ENCODE results near the gene RASGRP2.

Gene RASGRP2

GRCh38 chr11:64743591-64744543, at the start of gene RASGRP2:
RASGRP2 (minus strand) TSS chr11:64744142; CDS start chr11:64742866, 1,276 bp downstream.
- peak within 1 kb of the TSS; percentile 67 for H3K4me3 ChIP-seq (ENCODE audit: low read depth, low read length)
- no peak within 1 kb of the TSS for H3K9ac ChIP-seq (ENCODE audit: low read depth, low read length)
- no peak within 1 kb of the TSS for H3K27ac ChIP-seq (ENCODE audit: low read depth, low read length)
- H3K4me1 ChIP-seq (ENCODE audit: control insufficient read depth, insufficient read depth, low read length), result peaks cover 23% of the 10 kb centered on the region
- H3K27me3 ChIP-seq (ENCODE audit: control insufficient read depth, insufficient read depth, low read length), result peaks cover 43% of the 10 kb centered on the region
- H3K36me3 ChIP-seq (ENCODE audit: control insufficient read depth, insufficient read depth, low read length), result no peaks in the 10 kb centered on the region
- H3K9me3 ChIP-seq (ENCODE audit: control insufficient read depth, insufficient read depth, low read length), result no peaks in the 10 kb centered on the region

DNA sequence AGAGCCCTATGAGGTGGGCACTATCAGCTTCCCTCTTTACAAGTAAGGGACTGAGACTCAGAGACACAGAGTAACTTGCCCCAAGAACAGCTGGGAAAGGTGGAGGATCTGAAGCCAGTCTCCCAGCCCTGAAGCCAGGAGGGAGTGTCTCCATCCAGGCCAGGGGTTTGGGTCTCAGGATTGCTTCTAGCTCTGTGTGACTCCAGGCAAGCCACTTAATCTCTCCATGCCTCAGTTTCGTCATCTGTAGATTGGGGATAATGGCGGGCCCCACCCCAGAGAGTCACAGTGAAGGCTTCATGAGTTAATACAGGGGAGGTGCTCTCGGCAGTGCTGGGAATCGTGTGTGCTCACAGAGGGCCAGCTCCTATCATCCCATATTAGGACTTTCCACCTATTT, 48.5 kb upstream of the RASGRP2 start:
- Histone ChIP-seq H3K4me3 (ENCODE audit: low read depth, low read length) (no peak overlapping the region), H3K36me3 (ENCODE audit: control insufficient read depth, insufficient read depth, low read length) (peaks cover 16% of the 10 kb centered on the region), H3K27me3 (ENCODE audit: control insufficient read depth, insufficient read depth, low read length) (no peaks in the 10 kb centered on the region), H3K9me3 (ENCODE audit: control insufficient read depth, insufficient read depth, low read length) (no peaks in the 10 kb centered on the region), H3K9ac (ENCODE audit: low read depth, low read length) (no peak overlapping the region), H3K27ac (ENCODE audit: low read depth, low read length) (no peak overlapping the region), H3K4me1 (ENCODE audit: control insufficient read depth, insufficient read depth, low read length) (no peaks in the 10 kb centered on the region)

- H3K4me3 ChIP-seq (ENCODE audit: low read depth, low read length), result no peak overlapping the region
- no peaks in the 10 kb centered on the region for H3K27me3 ChIP-seq (ENCODE audit: control insufficient read depth, insufficient read depth, low read length)
- H3K9ac ChIP-seq (ENCODE audit: low read depth, low read length), result no peak overlapping the region
- no peaks in the 10 kb centered on the region for H3K4me1 ChIP-seq (ENCODE audit: control insufficient read depth, insufficient read depth, low read length)
- H3K36me3 ChIP-seq (ENCODE audit: control insufficient read depth, insufficient read depth, low read length), result peaks cover 13% of the 10 kb centered on the region
- H3K27ac ChIP-seq (ENCODE audit: low read depth, low read length), result no peak overlapping the region
- H3K9me3 ChIP-seq (ENCODE audit: control insufficient read depth, insufficient read depth, low read length), result no peaks in the 10 kb centered on the region
Observed at GRCh38 chr11:64791781-64792291, 47.9 kb upstream of the RASGRP2 start.

GRCh38 chr11:64790205-64791095, 46.5 kb upstream of the RASGRP2 start:
- Histone ChIP-seq H3K36me3 (ENCODE audit: control insufficient read depth, insufficient read depth, low read length) (peaks cover 7% of the 10 kb centered on the region), H3K27me3 (ENCODE audit: control insufficient read depth, insufficient read depth, low read length) (no peaks in the 10 kb centered on the region), H3K9me3 (ENCODE audit: control insufficient read depth, insufficient read depth, low read length) (no peaks in the 10 kb centered on the region), H3K4me1 (ENCODE audit: control insufficient read depth, insufficient read depth, low read length) (no peaks in the 10 kb centered on the region), H3K27ac (ENCODE audit: low read depth, low read length) (no peak overlapping the region), H3K9ac (ENCODE audit: low read depth, low read length) (no peak overlapping the region), H3K4me3 (ENCODE audit: low read depth, low read length) (no peak overlapping the region)

GRCh38 chr11:64789331-64790204, 45.6 kb upstream of the RASGRP2 start:
- Histone ChIP-seq H3K4me3 (ENCODE audit: low read depth, low read length) (no peak overlapping the region), H3K9ac (ENCODE audit: low read depth, low read length) (no peak overlapping the region), H3K27ac (ENCODE audit: low read depth, low read length) (no peak overlapping the region), H3K4me1 (ENCODE audit: control insufficient read depth, insufficient read depth, low read length) (no peaks in the 10 kb centered on the region), H3K36me3 (ENCODE audit: control insufficient read depth, insufficient read depth, low read length) (peaks cover 7% of the 10 kb centered on the region), H3K9me3 (ENCODE audit: control insufficient read depth, insufficient read depth, low read length) (no peaks in the 10 kb centered on the region), H3K27me3 (ENCODE audit: control insufficient read depth, insufficient read depth, low read length) (no peaks in the 10 kb centered on the region)

DNA sequence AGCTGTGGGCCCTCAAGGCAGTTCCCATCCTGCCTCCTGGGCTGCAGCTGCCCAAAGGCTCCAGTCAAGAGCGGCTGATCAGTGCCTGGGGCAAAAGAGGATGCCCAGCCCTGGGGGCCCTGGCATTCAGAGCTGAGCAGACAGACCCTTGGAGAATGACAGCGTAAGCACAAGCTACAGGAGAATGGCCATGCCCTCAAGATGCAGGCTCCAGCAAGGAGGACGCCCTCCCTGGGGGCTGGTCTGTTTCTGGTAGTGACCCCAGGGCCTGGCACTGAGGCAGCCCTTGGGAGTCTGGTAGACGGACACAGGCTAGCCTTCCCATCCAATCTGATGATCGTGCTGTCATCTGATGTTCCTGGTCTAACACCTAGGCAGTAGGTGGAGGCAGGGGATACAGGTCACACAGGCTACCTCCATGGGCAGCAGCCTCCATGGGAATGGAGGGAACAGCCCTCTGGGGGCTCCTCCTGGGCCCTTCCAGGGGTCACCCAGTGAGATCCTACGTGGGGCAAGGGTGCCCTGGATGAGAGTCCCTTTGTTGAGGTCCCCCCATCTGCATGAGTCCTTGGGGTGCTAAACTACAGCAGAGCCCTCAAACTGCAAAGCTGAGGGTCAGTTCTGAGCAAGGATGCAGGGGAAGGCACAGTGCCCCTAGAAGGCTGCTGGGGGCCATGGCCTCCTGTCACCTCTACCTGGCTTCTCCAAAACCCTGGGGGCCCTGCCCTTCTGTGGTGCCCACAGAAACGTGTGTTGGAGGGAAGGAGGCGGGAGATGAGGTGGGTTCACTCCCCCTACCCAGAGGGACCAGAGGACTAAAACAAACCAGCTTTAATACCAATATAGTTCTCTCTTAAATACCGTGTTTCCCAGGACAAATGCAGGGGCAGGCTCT, 44.6 kb upstream of the RASGRP2 start:
- no peaks in the 10 kb centered on the region for H3K9me3 ChIP-seq (ENCODE audit: control insufficient read depth, insufficient read depth, low read length)
- no peaks in the 10 kb centered on the region for H3K27me3 ChIP-seq (ENCODE audit: control insufficient read depth, insufficient read depth, low read length)
- no peak overlapping the region for H3K27ac ChIP-seq (ENCODE audit: low read depth, low read length)
- H3K9ac ChIP-seq (ENCODE audit: low read depth, low read length), result no peak overlapping the region
- H3K4me3 ChIP-seq (ENCODE audit: low read depth, low read length), result no peak overlapping the region
- H3K4me1 ChIP-seq (ENCODE audit: control insufficient read depth, insufficient read depth, low read length), result no peaks in the 10 kb centered on the region
- peaks cover 7% of the 10 kb centered on the region for H3K36me3 ChIP-seq (ENCODE audit: control insufficient read depth, insufficient read depth, low read length)

- peaks cover 7% of the 10 kb centered on the region for H3K36me3 ChIP-seq (ENCODE audit: control insufficient read depth, insufficient read depth, low read length)
- H3K9me3 ChIP-seq (ENCODE audit: control insufficient read depth, insufficient read depth, low read length), result no peaks in the 10 kb centered on the region
- no peak overlapping the region for H3K4me3 ChIP-seq (ENCODE audit: low read depth, low read length)
- H3K4me1 ChIP-seq (ENCODE audit: control insufficient read depth, insufficient read depth, low read length), result no peaks in the 10 kb centered on the region
- H3K9ac ChIP-seq (ENCODE audit: low read depth, low read length), result no peak overlapping the region
- no peaks in the 10 kb centered on the region for H3K27me3 ChIP-seq (ENCODE audit: control insufficient read depth, insufficient read depth, low read length)
- no peak overlapping the region for H3K27ac ChIP-seq (ENCODE audit: low read depth, low read length)
Observed at GRCh38 chr11:64787526-64788320, 43.8 kb upstream of the RASGRP2 start.

- no peak overlapping the region for H3K9ac ChIP-seq (ENCODE audit: low read depth, low read length)
- H3K27me3 ChIP-seq (ENCODE audit: control insufficient read depth, insufficient read depth, low read length), result no peaks in the 10 kb centered on the region
- H3K4me1 ChIP-seq (ENCODE audit: control insufficient read depth, insufficient read depth, low read length), result no peaks in the 10 kb centered on the region
Observed at GRCh38 chr11:64786308-64786707, 42.4 kb upstream of the RASGRP2 start.

DNA sequence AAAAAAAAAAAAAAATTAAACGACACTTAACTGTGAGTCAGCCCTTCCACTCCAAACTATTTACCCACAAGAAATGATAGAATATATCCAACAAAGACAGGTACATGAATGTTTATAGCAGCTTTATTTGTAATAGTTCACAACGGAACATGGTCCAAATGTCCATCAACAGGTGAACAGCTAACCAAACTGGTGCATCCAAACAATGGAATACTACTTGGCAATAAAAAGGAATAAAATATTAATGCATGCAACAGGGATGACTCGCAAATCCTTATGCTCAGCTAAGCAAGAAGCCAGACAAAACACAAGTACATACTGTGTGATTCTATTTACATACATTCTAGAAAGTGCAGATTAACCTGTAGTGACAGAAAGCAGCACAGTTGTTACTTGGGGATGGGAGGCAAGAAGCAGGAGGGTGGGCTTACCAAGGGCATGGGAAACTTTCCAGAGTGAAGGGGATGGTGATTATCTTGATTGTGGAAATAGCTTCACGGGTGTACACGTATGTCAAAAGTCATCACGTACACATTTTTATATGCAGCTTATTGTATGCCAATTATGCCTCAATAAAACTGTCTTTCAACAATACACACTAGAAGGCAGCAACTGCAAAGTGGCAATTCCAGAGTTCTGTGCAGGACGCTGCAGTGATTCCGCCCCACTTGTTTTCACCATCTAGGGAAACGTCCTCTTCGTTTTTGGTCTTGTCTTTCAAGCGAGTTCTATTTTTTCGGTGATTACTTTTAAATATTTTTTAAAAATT, 41.1 kb upstream of the RASGRP2 start:
- Histone ChIP-seq H3K9me3 (ENCODE audit: control insufficient read depth, insufficient read depth, low read length) (no peaks in the 10 kb centered on the region), H3K4me3 (ENCODE audit: low read depth, low read length) (no peak overlapping the region), H3K27me3 (ENCODE audit: control insufficient read depth, insufficient read depth, low read length) (no peaks in the 10 kb centered on the region)

More at GRCh38 chr11:64786308-64786707, 42.4 kb upstream of the RASGRP2 start:
- H3K27ac ChIP-seq (ENCODE audit: low read depth, low read length), result no peak overlapping the region
- no peaks in the 10 kb centered on the region for H3K9me3 ChIP-seq (ENCODE audit: control insufficient read depth, insufficient read depth, low read length)
- H3K36me3 ChIP-seq (ENCODE audit: control insufficient read depth, insufficient read depth, low read length), result peaks cover 7% of the 10 kb centered on the region
- H3K4me3 ChIP-seq (ENCODE audit: low read depth, low read length), result no peak overlapping the region

More for the DNA sequence above, 41.1 kb upstream of the RASGRP2 start:
- Histone ChIP-seq H3K27ac (ENCODE audit: low read depth, low read length) (no peak overlapping the region), H3K4me1 (ENCODE audit: control insufficient read depth, insufficient read depth, low read length) (no peaks in the 10 kb centered on the region), H3K36me3 (ENCODE audit: control insufficient read depth, insufficient read depth, low read length) (peaks cover 5% of the 10 kb centered on the region), H3K9ac (ENCODE audit: low read depth, low read length) (no peak overlapping the region)

All from HUES48 (cell line).